Measurements from ENCODE around the gene C1orf21. TPM values are rescaled to one million over a fixed set of nuclear protein-coding genes. Genes with fewer than 3 reads are reported as not detected.

C1orf21 gene
- polyA plus RNA-seq, 3 donors = 36.4 to 41.3 (median 40.3) TPM

DNA sequence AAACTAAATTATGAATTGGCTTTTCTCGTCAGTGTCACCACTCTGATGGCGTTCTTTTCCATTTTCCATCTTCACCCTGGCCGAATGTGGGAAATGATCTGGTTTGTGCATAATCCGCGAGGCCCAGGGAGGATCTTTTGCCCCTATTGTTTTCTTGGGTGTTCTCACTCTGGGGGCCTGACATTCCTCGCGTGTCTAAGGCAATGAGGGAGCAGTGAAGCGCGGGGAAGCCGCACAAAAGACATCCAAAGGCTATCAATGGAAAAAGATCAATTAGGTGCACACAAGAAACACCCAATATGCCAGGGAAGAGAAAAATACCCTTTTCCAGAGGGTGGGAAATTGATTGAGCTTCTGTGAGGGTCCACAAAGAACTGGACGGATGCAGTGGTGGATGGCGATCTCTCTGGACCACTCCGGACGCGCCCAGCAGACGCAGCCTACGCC is 941 bp upstream of the C1orf21 start:
- DNase-seq (ENCODE audit: low read depth in 3 of 3, low spot score in 2 of 3) = no peak

DNA sequence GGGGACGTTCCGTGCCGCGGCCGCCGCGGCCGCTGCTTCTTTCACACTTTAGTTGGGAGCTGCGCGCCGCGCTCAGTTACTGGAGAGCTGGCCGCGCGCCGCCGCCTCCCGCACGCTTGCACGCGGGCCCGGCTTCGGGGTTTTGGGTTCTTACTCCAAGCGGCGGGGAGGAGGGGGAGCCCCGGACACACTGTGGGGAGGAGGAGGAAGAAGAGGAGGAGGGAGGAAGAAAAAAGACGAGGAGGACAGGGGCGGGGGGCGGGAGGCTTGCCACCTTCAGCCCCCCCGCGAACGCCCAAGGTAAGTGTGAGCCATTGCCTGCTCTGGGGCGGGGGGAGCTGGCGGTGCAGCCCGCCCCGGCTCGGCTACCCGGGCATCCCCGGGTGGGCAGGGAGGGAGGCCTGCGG is 243 bp downstream of the C1orf21 start:
- DNase-seq (ENCODE audit: low read depth in 3 of 3, low spot score in 2 of 3) = no peak

DNA sequence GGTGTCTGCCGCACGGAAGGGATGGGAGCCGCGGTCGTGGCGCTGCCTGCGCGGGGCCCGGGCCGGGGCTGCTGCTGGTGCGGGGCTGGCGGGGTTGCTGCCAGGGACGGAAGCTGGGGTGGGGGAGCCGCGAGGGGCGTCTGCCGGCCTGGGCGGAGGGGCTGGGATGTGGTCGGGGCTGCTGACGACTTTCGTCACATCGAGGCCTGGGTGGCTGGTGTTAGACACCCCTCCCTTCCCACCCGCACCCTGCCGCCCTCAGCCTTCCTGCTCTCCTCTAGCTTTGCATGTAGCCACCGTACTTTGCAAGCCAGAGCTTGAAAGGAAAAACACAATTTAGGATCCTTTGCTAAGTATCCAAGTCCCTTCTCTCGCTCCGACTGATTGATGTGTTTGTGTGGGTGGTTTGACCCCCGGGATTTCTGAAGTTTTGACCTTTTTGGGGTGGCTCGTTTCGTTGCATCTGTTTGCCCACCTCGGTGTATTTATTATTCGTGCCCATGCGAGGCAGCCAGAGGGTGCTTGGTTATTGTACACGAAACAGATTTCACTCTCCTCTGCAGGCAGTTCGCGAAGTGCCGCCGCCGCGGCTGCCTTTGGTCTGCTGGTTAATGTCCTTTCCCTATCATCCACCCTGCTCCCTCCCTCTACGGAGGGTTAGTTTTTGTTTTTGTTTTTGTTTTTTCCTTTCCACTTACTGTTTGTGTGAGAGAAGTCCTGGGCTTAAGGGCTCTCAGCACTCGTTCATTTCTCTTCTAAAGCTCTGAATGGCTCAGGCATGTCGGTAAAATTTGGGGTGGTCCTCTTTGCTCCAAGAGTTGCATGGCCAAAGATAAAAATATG is 868 bp downstream of the C1orf21 start:
- DNase-seq (ENCODE audit: low read depth in 3 of 3, low spot score in 2 of 3) = peak in 2 of 3 donors; percentile 38 to 40

DNA sequence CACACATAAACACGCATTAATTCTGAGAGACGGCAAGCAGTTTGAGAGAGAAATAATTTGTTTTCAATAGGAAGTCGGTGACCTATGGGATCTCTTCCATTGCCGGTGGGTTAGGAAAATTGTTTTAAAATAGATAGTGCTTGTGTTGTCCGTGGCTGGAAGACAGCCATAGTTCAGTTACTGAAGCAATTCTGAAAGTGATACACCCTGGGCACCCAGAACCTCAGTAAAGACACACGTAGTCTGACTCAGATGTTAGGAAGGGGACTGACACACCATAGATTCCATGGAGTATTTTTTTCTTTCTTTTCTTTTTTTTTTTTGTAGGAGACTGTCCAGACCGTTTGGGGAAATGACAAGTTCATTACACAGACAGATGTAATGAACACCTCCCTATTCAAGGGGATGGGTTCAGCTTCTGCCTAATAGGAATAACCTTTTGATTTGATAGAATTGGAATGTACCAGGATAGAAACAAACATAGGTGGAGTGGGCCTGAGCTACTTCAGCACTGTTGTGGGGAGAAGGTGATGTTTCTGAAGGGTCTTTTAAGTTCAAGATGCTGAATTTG is 1.6 kb downstream of the C1orf21 start:
- DNase-seq (ENCODE audit: low read depth in 3 of 3, low spot score in 2 of 3) = no peak

DNA sequence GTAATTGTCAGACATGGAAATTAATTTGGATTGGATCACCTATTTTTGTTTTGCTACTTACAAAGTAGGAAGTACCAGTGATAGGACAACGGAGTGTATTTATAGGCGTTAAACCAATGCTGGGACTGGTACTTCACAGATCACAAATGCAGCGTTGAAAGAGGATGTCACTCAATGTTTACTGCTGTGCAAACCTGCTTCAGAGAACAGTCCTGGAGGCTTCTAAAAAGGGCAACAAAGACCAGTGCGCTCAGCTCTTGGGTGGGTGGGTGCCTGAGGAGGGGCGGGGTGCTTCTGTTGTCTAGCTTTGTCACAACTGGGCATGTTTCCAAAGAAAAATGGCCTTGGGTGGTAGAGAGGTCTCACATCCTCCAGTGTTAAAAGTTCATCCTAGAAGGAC is 2.1 kb downstream of the C1orf21 start:
- no peak for DNase-seq (ENCODE audit: low read depth in 3 of 3, low spot score in 2 of 3)

- no peak for DNase-seq (ENCODE audit: low read depth in 3 of 3, low spot score in 2 of 3)
Measured at GRCh38 chr1:184389446-184389845, 2.6 kb downstream of the C1orf21 start.

GRCh38 chr1:184390889-184391288 is 4.1 kb downstream of the C1orf21 start:
- no peak for DNase-seq (ENCODE audit: low read depth in 3 of 3, low spot score in 2 of 3)

GRCh38 chr1:184392067-184392466 is 5.2 kb downstream of the C1orf21 start:
- no peak for DNase-seq (ENCODE audit: low read depth in 3 of 3, low spot score in 2 of 3)

GRCh38 chr1:184392779-184393522 is 6.1 kb downstream of the C1orf21 start:
- DNase-seq (ENCODE audit: low read depth in 3 of 3, low spot score in 2 of 3) = no peak

DNA sequence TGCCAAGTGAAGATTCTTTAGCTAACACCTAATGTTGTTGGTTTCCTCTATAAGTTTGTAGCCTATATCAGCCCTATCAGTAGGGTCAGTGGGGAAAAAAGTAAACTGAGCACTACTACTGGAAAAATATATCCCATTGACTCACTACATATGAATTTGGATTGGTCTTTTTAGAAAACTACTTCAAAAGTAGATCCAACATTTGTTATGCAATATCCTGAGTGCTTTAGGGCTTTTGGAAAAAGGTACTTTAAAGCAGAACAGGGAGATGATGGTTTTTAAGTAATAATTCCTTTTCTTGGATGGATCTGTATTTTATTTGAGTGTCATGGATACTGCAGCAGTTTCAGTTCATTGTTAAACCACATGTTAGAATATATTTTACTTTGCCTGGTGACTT is 7.1 kb downstream of the C1orf21 start:
- no peak for DNase-seq (ENCODE audit: low read depth in 3 of 3, low spot score in 2 of 3)

DNA sequence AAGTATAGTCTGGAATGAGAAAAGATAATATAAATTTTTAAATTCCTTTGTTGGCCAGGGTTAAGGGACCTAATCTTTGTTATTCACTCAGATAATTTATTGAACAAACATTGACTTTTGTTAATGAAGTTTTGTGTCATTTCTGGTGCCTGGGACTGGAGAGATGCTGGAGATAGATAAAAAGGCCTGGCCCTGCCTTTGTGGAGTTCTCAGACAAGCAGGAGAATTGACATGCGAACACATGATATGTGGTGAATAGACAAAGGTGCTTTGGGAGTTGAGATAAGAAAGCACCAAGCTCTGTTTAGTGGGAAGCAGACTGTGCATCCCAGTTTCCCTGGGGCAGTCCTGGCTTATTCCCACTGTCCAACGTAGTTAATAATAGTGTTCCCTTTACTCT is 8.5 kb downstream of the C1orf21 start:
- DNase-seq (ENCODE audit: low read depth in 3 of 3, low spot score in 2 of 3) = no peak

DNA sequence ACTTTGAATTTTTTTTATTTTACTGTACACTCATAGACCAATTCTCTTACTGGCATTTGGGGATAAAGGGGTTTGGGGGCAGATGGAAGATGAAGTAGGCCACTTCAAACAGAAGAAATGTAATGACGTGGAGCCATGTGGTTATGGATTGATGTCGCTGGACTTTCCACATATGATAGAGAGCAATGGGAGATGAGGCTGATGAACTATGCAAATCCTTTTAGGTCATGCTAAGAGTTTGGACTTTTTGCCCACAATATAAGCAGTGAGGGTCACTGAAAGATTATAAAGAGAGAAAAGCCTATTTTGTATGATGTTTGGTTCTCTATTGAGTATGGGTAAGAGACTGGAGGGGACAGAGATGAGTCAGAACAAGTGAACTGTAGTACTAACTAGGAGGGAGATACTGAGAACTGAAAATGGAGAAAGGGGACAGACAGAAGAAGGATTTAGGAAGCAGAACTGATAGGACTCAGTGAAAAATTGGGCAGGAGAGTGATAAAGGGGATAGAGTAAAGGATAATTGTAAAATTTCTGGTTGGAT is 9.2 kb downstream of the C1orf21 start:
- DNase-seq (ENCODE audit: low read depth in 3 of 3, low spot score in 2 of 3) = no peak

DNA sequence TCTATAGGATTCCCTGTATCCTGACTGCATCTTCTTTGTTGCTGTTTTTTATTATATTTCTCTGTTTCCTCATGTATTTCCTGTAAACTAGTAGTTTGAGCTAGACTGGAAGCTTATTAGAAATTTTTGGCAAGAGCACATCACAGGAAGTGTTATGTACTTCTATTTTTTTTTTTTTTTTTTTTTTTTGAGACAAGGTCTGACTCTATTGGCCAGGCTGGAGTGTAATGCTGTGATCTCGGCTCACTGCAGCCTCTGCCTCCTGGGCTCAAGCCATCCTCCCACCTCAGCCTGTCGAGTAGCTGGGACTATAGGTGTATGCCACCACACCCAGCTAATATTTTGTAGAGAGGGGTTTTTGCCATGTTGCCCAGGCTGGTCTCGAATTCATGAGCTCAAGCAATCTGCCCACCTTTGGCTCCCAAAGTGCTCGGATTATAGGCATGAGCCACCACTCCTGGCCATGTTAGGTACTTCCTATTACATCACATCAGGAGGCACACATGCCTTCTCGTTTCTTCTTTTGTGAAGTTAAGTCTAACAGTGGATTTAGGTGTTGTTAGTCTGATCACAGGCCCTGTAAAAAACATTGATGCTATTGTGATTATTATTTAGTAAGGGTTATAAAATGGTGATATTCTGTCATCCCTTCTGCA is 12.5 kb downstream of the C1orf21 start:
- DNase-seq (ENCODE audit: low read depth in 3 of 3, low spot score in 2 of 3) = no peak

- DNase-seq (ENCODE audit: low read depth in 3 of 3, low spot score in 2 of 3) = no peak
Measured at GRCh38 chr1:184403961-184404726, 17.3 kb downstream of the C1orf21 start.

DNA sequence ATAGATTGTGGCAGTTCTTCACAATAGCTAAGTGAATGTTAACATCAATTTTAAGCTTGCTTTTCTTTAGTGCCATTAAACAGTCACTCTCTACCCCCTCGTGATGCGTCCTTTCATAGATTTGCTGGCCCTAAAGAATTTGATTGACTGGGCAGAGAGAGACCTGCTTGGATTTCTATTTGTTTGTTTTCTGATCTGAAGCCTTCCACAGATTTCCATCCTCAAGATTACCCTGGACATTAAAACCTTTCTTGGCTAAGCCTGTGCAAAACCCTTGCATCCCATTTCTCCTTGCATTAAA is 17.8 kb downstream of the C1orf21 start:
- DNase-seq (ENCODE audit: low read depth in 3 of 3, low spot score in 2 of 3) = no peak

DNA sequence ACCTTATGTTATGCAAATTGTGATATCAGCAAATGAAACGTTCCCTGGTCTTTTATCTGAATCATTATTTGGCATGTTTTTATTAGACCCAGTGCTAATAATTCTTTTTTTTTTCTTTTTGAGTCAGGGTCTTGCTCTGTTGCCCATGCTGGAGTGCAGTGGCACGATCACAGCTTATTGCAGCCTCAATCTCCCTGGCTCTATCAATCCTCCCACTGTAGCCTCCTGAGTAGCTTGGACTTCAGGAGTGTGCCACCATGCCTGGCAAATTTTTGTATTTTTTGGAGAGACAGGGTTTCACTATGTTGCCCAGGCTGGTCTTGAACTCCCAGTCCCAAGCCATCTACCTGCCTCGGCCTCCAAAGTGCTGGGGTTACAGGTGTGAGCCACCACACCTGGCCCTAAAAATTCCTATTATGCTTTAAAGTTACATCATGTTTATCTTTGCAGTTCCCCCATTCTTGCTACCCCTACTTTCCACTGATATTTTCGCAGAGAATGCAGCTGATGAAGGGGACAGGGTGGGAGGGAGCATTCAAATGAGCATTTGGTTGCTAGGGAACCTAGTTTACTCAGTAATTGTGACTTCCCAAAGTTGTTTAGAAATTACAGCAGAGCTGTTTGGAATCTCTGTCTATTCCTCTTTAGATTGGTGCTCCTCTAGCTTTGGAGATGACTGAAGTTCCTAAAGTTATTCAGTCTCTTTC is 18.4 kb downstream of the C1orf21 start:
- no peak for DNase-seq (ENCODE audit: low read depth in 3 of 3, low spot score in 2 of 3)

GRCh38 chr1:184405801-184406142 is 18.9 kb downstream of the C1orf21 start:
- no peak for DNase-seq (ENCODE audit: low read depth in 3 of 3, low spot score in 2 of 3)

- no peak for DNase-seq (ENCODE audit: low read depth in 3 of 3, low spot score in 2 of 3)
Measured at GRCh38 chr1:184406479-184406878, 19.6 kb downstream of the C1orf21 start.

- no peak for DNase-seq (ENCODE audit: low read depth in 3 of 3, low spot score in 2 of 3)
Measured at GRCh38 chr1:184407816-184408510, 21.1 kb downstream of the C1orf21 start.

All from right renal cortex interstitium (tissue), 3 donors.